Liver (tissue), 3 donors: ENCODE data around the gene NUDT14.

Experiments used
- EGR1 ChIP-seq, 2 donors: IDR thresholded peaks; 2 replicates each; pipeline ENCODE4 v1.6.1; 2016 to 2018; ENCODE audit warnings: antibody characterized with exemption in 2 of 2, low read depth in 2 of 2
- GABPA ChIP-seq, 2 donors: IDR thresholded peaks in 1 of 2; conservative IDR thresholded peaks in 1 of 2; 2 replicates each; pipeline ENCODE4 v1.6.1; 2016; ENCODE audit warnings: antibody characterized with exemption in 2 of 2, mild to moderate bottlenecking in 1 of 2, moderate library complexity in 1 of 2
- JUND ChIP-seq, 2 donors: IDR thresholded peaks; 2 replicates each; pipeline ENCODE4 v1.6.1; 2016; ENCODE audit warnings: antibody characterized with exemption in 2 of 2
- MAX ChIP-seq: IDR thresholded peaks from 2 replicates; pipeline ENCODE4 v1.6.1; 2016; ENCODE audit warnings: antibody characterized with exemption
- NR2F2 ChIP-seq: IDR thresholded peaks from 2 replicates; pipeline ENCODE4 v1.6.1; 2016; ENCODE audit warnings: antibody characterized with exemption
- RAD21 ChIP-seq, 2 donors: IDR thresholded peaks; 2 replicates each; pipeline ENCODE4 v1.6.1; 2016; ENCODE audit warnings: antibody characterized with exemption in 2 of 2, mild to moderate bottlenecking in 2 of 2
- SP1 ChIP-seq: IDR thresholded peaks from 2 replicates; pipeline ENCODE4 v1.6.1; 2018; ENCODE audit warnings: antibody characterized with exemption, mild to moderate bottlenecking
- TF ChIP-seq, protein P1 (sequence below): fragments of 150-350 bp; IDR thresholded peaks from 2 replicates; pipeline ENCODE4 v1.5.1; 2017; ENCODE audit warnings: improper control_type of control experiment, low read depth, low read length; ENCODE audit not compliant: missing input control
- TF ChIP-seq, protein P2 (sequence below): IDR thresholded peaks from 2 replicates; pipeline ENCODE4 v1.6.1; 2016; ENCODE audit warnings: antibody characterized with exemption
- donor health status: healthy.
- donor health status: healthy.

- TF ChIP-seq, protein P1, sequence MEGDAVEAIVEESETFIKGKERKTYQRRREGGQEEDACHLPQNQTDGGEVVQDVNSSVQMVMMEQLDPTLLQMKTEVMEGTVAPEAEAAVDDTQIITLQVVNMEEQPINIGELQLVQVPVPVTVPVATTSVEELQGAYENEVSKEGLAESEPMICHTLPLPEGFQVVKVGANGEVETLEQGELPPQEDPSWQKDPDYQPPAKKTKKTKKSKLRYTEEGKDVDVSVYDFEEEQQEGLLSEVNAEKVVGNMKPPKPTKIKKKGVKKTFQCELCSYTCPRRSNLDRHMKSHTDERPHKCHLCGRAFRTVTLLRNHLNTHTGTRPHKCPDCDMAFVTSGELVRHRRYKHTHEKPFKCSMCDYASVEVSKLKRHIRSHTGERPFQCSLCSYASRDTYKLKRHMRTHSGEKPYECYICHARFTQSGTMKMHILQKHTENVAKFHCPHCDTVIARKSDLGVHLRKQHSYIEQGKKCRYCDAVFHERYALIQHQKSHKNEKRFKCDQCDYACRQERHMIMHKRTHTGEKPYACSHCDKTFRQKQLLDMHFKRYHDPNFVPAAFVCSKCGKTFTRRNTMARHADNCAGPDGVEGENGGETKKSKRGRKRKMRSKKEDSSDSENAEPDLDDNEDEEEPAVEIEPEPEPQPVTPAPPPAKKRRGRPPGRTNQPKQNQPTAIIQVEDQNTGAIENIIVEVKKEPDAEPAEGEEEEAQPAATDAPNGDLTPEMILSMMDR: no peak
- TF ChIP-seq MAX: no peak
- TF ChIP-seq, protein P2, sequence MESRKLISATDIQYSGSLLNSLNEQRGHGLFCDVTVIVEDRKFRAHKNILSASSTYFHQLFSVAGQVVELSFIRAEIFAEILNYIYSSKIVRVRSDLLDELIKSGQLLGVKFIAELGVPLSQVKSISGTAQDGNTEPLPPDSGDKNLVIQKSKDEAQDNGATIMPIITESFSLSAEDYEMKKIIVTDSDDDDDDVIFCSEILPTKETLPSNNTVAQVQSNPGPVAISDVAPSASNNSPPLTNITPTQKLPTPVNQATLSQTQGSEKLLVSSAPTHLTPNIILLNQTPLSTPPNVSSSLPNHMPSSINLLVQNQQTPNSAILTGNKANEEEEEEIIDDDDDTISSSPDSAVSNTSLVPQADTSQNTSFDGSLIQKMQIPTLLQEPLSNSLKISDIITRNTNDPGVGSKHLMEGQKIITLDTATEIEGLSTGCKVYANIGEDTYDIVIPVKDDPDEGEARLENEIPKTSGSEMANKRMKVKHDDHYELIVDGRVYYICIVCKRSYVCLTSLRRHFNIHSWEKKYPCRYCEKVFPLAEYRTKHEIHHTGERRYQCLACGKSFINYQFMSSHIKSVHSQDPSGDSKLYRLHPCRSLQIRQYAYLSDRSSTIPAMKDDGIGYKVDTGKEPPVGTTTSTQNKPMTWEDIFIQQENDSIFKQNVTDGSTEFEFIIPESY: no peak
- no peak for TF ChIP-seq EGR1 (IDR thresholded peaks at IDR 0.05; ENCODE audit: low read depth in 2 of 2)
- no peak for TF ChIP-seq SP1
- TF ChIP-seq GABPA (IDR thresholded peaks at IDR 0.05 in 1 of 2, conservative IDR thresholded peaks at IDR 0.05 in 1 of 2): no peak
- no peak for TF ChIP-seq RAD21 (IDR thresholded peaks at IDR 0.05)
- no peak for TF ChIP-seq JUND (IDR thresholded peaks at IDR 0.05)
- no peak for TF ChIP-seq NR2F2
Observed at GRCh38 chr14:105137481-105138020, 43.6 kb downstream of the NUDT14 start.
